Globus pallidus (tissue), 1 donor: ENCODE measurements around the gene SDK2.
A peak's percentile ranks its signal among the peaks of the same experiment; 100 is the strongest.
"Not testable (repeated sequence)": the region's sequence is repeated elsewhere in the genome, so short reads cannot be mapped to it uniquely, and the experiment has no call there.

Experiments used
- DNase-seq: peaks from one replicate; pipeline ENCODE4 v3.0.0-alpha.2; 2015; ENCODE audit warnings: low spot score

Gene SDK2

DNA sequence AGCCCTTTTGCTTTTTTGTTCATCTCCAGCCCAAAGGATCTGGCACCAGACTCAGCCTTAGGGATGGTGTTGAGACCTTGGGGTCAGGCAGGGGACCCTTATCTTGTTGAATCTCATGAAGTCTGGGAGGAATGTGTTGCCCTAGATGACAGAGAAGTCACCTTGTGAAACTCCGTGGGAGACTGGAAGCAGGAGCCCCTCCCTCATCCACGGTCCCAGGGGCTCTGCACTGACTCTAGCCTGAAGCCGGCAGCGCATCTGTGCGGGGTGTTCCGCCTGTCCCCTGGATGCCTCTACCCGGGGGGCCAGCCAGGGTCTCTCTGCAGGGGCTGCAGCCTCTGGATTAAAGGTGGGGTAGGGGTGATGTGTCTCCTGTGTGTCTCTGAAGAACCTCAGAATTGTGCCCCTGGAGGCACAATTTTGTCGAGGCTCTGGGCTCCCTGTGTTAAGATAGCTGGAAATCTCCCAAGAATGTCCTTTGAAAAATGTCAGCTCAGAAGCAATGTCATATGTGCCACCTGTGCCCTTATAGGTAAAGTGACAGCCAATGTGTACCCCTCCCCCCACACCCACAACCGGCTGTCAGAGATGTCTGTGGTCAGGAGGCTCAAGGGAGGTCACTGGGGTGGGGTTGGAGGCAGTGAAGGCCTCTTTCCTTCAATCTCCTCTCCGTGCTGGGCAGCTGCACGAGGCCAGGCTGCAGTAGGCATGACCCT, 300.3 kb downstream of the SDK2 start:
- DNase-seq, result no peak

DNA sequence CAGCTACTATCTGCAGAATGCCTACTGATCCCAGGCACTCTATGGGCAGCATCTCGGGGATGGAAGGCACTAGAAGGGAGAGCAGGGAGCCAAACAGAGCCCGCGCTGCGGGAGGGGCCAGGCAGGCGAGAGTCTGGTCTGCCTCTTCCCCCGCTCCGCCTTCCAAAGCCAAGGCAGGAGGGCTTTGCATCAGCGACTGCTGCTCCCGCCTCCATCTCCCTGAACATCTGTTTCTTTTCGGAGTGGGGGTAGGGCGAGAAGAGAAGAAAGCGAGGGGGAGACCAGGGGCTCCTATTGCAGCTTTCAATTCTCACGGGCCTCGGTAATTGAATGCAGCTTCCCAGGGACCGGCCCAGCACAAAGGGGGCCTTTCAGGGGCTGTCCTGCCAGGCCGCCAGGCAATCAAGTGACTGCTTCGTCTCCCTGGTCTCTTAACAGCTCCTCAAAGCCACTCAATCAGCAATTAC, 301.0 kb downstream of the SDK2 start:
- peak; percentile 86 for DNase-seq

DNA sequence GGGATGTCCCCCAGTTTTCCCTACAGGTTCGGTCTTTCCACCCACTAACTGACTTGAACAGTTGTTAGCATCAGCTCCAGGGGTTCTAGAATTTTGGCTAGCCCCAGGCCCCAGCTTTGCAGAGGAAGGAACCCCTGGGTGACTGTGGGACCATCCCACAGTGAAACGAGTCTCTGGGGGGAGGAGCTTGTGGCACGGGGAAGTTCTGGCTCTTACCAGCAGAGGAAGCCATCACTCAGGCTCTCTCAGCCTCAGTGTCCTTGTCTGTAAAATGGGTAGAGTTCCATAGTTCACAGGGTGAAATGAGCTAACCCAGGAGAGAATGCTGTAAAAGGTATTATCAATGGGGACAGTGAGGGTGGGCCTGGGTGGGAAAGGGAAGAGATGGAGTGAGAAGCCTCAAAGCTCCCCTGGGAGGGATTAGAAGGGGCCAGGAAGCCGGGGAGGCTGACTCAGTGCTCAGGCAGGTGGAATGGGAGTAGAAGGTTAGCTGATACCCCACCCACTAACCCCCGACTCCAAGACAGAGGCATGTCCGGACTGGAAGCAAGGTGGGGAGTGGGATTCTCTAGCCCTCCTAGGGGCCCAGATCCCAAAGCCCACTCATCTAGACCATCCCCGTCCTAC, 301.6 kb downstream of the SDK2 start:
- DNase-seq, result no peak

DNA sequence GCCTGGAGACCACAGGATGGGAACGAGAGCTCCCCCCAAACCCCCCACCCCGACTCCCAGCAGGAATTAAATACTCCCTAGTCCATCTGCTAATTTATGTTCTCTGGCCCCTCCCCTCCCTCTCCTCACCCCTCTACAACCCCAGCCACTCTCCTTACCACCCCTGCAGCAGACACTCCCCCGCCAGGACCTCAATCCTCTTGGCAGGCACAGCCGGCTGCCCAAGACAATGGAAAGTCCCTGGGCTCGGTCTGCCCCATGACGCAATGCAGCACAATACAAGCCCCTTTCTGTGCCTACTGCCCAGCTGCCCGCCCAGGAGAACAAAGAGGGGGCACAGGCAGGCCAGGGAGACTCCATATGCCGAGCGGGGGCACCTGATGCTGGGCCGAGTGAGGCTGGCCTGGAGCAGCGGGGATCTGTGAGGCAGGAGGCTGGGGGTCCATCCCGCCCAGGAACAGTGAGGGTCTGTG, 302.2 kb downstream of the SDK2 start:
- peak; percentile 99 for DNase-seq

DNA sequence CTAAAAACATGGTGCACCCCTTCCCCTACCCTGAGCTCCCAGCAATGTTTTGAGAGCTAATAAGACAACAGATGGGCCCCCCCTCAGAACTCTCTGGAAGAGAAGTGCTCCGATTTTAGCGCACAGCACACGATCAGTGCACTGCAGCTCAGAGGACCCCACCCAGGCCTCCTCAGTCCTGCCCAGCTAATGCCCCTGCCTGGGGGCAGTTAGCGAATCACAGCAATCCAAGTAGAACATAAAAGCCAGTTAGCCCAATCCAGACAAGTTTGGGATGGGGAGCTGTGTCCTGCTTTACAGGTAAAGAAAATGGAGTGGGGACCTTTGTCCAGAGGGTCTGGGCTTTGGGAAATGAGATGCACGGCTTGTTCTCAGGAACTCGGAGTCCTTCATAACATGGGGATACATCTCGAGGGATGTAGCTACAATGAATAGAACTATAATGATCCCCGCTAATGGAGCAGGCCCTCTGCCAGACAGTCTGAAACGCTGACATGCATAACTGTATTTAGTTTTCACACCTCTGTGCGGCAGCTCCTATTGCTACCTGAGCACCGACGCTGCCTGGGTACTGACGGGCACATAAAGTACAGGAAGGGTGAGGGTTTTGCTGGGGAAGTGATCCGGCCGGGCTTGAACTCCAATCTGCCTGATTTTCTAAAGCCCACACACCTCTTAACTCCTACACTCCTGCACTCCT, 302.7 kb downstream of the SDK2 start:
- DNase-seq, result no peak

DNA sequence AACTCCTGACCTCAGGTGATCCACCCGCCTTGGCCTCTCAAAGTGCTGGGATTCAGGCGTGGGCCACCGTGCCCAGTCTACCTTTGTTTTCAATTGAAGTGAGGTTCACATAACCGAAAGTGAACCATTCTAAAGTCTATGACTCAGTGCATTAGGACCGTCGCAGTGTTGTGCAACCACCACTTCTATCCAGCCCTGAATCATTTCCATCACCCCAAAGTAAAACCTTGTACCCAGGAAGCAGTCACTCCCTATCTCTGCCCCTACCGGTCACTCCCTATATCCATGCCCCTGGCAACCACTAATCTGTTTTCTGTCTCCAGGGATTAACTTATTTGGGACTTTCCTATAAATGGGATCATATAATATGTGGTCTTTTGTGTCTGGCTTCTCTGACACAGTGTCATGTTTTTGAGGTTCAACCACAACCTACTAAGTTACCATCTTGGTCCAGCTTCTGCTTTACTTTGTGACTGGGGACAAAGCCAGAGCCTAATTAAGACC, 304.1 kb downstream of the SDK2 start:
- no peak for DNase-seq

DNA sequence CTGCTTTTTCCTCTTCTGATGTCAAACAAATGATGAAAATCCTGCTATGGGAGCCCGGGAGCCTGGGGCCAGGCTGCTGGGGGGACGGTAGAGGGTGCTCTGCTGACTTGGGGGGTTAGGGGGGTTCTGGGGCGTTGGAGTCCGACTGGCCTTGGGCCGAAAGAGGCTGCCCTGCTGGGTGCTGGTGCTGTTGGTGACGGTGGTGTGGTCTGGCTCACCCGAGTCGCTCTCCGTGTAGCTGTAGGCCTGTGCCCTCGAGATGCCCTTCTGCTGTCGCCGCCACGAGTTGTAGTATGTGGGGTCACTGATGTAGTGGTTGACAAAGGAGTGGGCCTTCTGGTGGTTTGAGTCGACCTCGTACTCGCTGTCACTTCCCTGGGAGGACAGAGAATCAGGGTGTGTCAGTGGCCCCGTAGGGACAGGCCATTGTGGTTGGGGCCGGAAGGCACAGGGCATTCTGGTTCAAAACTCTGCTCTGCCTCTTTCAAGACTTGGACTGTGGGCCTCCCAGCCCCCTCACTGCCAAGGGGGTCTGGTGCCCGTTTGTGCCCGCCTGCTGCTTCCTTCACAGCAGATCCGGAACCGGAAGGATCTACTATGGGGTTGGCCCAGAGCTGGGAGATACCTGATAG, 305.6 kb downstream of the SDK2 start:
- DNase-seq, result no peak

DNA sequence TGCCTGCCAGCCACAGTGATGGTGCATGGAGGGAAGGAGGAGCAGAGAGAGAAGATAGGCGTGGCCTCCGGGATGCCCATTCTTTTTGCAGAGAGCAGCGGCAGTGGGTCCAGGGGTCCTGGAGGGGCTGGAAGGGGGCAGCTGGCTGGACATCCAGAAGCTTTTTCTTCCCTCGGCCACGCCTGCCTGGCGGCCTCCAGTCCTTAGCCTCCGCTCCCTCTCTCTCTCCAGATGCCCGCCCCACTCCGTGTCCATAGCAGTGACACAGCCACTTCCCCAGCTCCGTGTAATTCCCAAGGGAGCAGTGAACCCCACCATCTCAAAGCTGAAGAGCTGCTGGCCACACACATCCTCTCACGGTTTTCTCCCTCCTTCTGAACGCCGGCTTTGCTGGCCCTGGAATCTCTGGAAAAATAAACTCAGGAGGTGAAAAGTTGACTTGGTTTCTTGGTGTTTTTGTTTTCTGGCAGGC, 306.2 kb downstream of the SDK2 start:
- no peak for DNase-seq

DNA sequence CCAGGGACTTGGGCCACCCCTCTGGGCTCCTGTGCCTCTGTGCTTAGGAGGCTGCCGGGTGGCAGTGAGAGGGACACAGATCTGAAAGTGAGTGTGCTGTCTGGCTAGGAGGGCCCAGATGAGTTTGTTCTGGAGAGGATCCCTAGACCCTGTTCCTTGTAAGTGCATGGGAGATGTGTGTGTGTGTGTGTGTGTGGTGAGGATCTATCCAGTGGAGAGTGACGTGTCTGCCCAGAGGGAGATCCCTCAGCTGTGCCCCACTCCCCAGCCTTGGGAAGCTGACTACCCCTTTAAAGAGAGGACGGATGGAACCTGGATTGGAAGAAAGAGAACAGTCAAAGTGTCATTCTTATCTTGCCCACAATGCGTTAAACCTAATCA, 306.9 kb downstream of the SDK2 start:
- no peak for DNase-seq

DNA sequence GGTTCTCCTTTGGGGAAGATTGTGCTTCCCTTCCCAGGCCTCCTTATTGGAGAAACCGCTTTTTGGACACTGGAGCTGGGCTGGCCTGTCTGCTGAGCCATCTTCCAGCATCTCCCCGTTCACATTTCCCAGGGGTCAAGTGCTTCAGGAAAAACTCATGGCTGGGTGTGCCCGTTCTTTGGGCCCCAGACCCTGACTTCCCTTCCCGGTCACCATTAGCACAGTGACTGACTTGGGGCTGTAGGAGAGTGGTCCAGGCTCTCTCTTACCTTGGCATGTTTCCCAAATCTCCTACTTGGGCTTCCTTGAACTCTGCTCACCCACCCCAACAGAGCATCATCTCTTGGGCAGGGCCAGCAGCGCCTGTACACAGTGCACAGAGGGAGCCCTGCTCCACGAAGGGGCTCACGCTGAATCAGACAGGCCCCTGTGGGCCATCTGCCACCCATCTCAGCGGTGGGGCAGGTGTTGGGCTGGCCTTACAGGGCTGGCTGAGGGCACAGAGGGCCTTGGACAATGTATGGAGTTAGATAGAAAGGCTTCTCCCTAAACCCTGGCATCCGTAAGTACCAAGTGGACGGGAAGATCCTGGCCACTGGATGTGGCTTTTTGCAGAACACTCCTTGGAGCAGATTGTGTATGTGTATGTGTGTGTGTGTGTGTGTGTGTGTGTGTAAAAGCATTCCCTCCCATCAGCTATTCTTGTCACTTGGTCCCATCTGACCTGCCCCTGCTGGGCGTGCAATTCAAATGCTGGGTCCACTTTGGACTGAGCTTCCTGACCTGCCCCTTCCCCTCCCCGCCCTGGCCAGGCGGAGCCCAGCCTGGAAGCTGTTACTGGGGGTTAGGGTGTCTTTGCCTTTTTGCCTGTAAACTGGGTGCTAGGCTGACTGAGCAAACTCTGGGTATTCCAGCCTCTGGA, 307.6 kb downstream of the SDK2 start:
- no peak for DNase-seq

DNA sequence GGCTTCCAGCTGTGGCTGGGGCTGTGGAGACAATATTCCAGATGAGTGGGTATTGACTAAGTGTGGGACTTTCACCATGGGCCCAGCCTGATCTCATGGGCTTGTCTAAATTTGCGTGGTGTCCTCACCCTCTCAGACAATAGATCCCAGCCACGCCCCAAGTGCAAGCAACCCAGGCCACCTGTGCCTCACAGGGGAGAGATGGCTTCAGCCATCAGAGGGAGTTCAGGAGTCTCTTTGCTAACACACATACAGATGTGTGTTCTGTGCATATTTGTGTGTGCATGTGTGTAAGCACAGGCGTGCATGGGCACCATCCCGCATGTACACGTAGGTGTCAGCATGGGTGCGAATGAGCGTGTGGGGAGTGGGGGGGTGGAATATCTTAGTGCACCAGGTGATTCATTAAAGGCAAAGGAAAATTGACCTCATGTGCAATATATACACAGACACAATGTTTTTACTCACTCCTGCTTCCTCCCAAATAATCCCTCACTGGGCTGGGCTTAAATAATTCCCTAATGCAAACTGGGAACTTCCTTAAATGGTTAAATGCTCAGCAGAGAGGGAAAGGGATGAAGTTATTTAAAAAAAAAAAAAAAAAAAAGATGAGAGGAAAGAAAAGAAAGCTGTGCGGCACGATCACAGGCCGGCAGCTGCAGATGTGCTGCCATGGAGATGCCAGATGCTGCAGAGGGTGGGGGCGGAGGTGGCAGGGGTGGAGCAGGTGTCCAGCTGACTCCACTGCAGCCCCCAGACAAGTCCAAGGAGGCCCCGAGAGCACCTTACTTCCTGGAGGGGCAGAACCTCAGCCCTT, 308.4 kb downstream of the SDK2 start:
- DNase-seq, result no peak

DNA sequence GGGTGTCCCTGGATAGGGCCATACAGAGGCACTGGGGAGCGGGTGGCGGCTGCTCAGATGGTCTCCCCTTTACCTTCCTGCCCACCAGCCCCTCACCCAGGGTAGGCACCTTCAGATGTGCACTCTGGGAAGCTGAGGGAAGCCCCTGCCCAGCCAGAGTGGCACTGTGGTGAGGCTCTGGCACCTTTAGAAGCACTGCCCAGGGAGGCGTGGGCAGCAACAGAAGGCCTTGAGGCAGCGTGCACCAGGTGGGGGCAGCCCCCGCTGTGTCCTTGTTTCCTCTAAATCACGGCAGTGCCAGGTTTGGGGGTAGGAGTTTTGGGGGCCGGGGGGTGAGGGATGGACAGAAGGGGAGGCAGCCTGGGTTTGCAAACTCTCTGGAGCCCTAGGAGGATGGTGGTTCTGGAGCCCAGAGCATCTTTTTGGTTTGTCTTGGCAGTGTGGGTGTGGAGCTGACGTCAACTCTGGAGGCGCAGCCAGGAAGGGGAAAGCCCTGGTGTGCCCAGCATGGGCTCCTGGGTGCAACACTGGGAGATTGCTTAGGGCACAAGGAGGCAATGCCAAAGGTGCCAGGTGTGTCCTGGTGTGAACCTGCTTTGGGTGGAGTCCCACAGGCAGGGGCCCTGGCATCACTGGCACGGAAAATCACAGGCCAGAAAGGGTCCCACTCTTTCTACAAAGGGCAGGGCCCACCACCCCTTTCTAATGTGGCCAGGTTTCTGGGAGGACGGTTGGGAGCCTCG, 309.3 kb downstream of the SDK2 start:
- DNase-seq, result no peak

DNA sequence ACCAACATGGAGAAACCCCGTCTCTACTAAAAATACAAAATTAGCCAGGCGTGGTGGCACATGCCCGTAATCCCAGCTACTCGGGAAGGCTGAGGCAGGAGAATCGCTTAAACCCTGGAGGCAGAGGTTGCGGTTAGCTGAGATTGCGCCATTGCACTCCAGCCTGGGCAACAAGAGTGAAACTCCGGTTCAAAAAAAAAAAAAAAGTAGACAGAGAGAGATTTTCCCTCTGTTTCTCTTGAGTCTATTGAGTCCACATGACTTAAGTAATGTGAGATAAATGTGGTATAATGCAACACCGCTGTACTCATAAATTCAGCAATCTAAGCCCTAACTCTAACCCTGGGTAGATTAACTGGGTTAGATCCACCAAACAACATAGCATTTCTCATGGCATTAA, 310.8 kb downstream of the SDK2 start:
- DNase-seq, result not testable (repeated sequence)

DNA sequence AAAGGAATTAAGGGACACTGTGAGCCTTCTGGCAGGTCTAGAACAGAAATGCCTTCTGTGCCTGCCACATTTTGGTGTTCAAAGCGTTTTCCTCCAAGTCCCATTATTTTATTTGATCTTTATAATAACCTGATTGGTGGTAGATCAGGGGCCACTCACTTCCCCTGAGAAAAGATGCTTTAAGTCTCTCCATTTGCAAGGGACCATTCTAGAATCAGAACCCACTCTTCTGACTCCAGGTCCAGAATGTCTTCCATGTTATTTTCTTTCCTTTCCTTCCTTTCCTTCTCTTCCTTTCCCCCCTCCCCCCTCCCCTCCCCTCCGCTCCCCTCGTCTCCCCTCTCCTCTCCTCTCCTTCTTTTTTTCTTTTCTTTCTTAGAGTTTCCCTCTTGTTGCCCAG, 313.2 kb downstream of the SDK2 start:
- DNase-seq, result no peak

DNA sequence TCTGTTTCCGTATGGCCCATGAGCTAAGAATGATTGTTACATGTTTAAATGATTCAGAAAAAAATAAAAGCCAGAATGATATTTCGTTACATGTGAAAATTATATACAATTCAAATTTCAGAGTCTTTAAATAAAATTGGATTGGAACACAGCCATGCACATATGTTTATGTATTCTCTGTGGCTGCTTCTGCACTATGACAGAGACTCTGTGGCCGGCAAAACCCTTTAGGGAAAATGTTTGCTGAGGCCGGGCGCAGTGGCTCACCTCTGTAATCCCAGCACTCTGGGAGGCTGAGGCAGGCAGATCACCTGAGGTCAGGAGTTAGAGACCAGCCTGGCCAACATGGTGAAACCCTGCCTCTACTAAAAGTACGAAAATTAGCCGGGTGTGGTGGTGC, 316.6 kb downstream of the SDK2 start:
- DNase-seq, result no peak

DNA sequence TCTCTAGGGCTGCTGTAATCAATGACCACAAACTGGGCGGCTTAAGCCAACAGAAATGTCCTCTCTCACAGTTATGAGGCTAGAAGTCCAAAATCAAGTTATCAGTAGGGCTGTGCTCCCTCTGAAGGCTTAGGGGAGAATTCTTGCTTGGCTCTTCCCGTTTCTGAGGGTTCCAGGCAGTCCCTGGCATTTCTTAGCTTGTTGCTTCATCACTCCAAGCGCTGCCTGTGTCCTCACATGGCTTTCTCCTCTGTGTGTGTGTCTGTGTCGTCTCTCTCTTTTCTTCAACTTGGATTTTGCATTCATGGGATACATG, 318.8 kb downstream of the SDK2 start:
- DNase-seq, result no peak

DNA sequence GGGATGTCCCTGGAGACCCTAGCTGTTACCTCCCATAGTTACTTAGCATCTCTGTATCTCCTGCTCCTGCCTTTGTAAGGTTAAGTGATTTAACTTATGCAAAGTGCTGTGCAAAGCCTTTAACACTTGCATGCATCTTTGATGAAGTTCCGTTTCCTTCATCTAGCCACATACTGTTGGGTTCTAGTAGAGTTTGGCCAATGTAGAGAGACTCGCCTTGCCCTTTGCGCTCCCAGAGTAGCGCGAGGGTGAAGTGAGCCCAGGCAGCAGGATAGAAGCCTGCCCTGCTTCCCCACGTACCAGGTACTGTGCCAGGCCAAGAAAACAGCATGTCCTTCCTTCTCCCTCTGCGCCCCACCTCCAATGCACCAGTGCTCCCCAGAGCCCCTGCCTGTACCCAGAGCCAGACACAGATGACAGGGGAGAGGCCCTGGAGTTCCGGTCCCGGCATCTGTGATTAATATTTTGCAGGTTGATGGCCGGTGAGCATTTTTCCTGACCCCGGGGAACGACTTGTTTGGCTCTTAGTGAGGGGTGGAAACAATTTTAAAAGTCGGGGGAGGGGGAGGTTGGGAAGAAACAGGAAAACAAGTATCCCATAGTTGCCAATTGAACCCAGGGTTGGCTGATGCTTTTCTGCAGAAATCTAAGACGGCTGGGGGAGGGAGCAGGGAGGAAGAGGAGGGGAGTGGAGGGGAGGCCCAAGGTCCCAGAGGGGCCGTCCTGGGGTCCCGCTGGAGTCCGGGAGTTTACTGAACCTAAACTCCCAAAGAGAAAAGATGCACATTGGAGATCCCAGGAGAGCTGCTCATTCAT, 319.3 kb downstream of the SDK2 start:
- no peak for DNase-seq

DNA sequence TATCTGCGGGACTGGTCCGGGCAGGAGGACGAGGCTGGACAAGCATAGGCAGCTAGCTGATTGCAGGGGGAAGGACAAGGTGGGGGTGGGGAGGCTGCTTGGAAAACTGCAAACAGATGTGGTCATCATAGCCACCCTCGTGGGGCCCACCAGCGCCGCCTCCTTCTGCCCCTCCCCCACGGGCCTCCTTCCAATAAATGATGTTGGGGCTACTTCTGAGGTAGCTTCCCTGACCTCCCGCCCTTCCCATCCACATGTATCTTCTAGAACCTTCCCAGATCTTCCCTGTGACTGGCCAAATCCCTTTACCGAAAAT, 320.1 kb downstream of the SDK2 start:
- no peak for DNase-seq
